ENCODE data around the gene SCAF4. TPM values are rescaled to one million over a fixed set of nuclear protein-coding genes. Genes with fewer than 3 reads are reported as not detected.
"Not testable (repeated sequence)": the region's sequence is repeated elsewhere in the genome, so short reads cannot be mapped to it uniquely, and the experiment has no call there.

The SCAF4 gene
- total RNA-seq, 1 donor from 2014 or later = 51.9 TPM

- TF ChIP-seq CTCF (IDR thresholded peaks at IDR 0.05; ENCODE audit: partially characterized antibody, unreplicated experiment) = no peak
- H3K4me1 Mint-ChIP-seq (ENCODE audit: low read depth, unreplicated experiment) = peaks cover 14% of the 10 kb centered on the region
- H3K27ac Mint-ChIP-seq (ENCODE audit: unreplicated experiment) = no peak overlapping the region
Observed at GRCh38 chr21:31666445-31667010, 65.4 kb downstream of the SCAF4 start.

GRCh38 chr21:31665869-31666268 is 66.0 kb downstream of the SCAF4 start:
- H3K27ac Mint-ChIP-seq (ENCODE audit: unreplicated experiment); H3K36me3 Mint-ChIP-seq (ENCODE audit: unreplicated experiment); DNase-seq; H3K4me3 Mint-ChIP-seq (ENCODE audit: unreplicated experiment); H3K9me3 Mint-ChIP-seq (ENCODE audit: unreplicated experiment); H3K27me3 Mint-ChIP-seq (ENCODE audit: unreplicated experiment): not testable (repeated sequence)
- H3K4me1 Mint-ChIP-seq (ENCODE audit: low read depth, unreplicated experiment) = peaks cover 12% of the 10 kb centered on the region

More at GRCh38 chr21:31666445-31667010, 65.4 kb downstream of the SCAF4 start:
- Mint-ChIP-seq H3K9me3 (ENCODE audit: unreplicated experiment) (peaks cover under 1% of the 10 kb centered on the region), H3K27me3 (ENCODE audit: unreplicated experiment) (peaks cover 2% of the 10 kb centered on the region), H3K4me3 (ENCODE audit: unreplicated experiment) (no peak overlapping the region), H3K36me3 (ENCODE audit: unreplicated experiment) (no peaks in the 10 kb centered on the region)
- DNase-seq = no peak

- Mint-ChIP-seq H3K36me3 (ENCODE audit: unreplicated experiment) (no peaks in the 10 kb centered on the region), H3K4me3 (ENCODE audit: unreplicated experiment) (no peak overlapping the region), H3K27ac (ENCODE audit: unreplicated experiment) (no peak overlapping the region), H3K9me3 (ENCODE audit: unreplicated experiment) (no peaks in the 10 kb centered on the region), H3K4me1 (ENCODE audit: low read depth, unreplicated experiment) (peaks cover 12% of the 10 kb centered on the region), H3K27me3 (ENCODE audit: unreplicated experiment) (peaks cover 2% of the 10 kb centered on the region)
- DNase-seq = no peak
- no peak for TF ChIP-seq CTCF (IDR thresholded peaks at IDR 0.05; ENCODE audit: partially characterized antibody, unreplicated experiment)
Observed at GRCh38 chr21:31665397-31665796, 66.5 kb downstream of the SCAF4 start.

- no peak for DNase-seq
- peaks cover 5% of the 10 kb centered on the region for H3K27me3 Mint-ChIP-seq (ENCODE audit: unreplicated experiment)
- peaks cover 16% of the 10 kb centered on the region for H3K4me1 Mint-ChIP-seq (ENCODE audit: low read depth, unreplicated experiment)
- no peak for TF ChIP-seq CTCF (IDR thresholded peaks at IDR 0.05; ENCODE audit: partially characterized antibody, unreplicated experiment)
- H3K9me3 Mint-ChIP-seq (ENCODE audit: unreplicated experiment) = peaks cover 6% of the 10 kb centered on the region
- H3K27ac Mint-ChIP-seq (ENCODE audit: unreplicated experiment) = no peak overlapping the region
- no peaks in the 10 kb centered on the region for H3K36me3 Mint-ChIP-seq (ENCODE audit: unreplicated experiment)
- H3K4me3 Mint-ChIP-seq (ENCODE audit: unreplicated experiment) = no peak overlapping the region
Observed at GRCh38 chr21:31663584-31664249, 68.2 kb downstream of the SCAF4 start.

GRCh38 chr21:31660591-31660990 is 71.3 kb downstream of the SCAF4 start:
- Mint-ChIP-seq H3K36me3 (ENCODE audit: unreplicated experiment) (no peaks in the 10 kb centered on the region), H3K4me3 (ENCODE audit: unreplicated experiment) (peak overlapping the region; percentile 93), H3K27me3 (ENCODE audit: unreplicated experiment) (peaks cover 7% of the 10 kb centered on the region), H3K27ac (ENCODE audit: unreplicated experiment) (no peak overlapping the region), H3K4me1 (ENCODE audit: low read depth, unreplicated experiment) (peaks cover 8% of the 10 kb centered on the region), H3K9me3 (ENCODE audit: unreplicated experiment) (peaks cover 8% of the 10 kb centered on the region)
- TF ChIP-seq CTCF (IDR thresholded peaks at IDR 0.05; ENCODE audit: partially characterized antibody, unreplicated experiment) = no peak
- DNase-seq = no peak

Measured in glutamatergic neuron (in vitro differentiated cells).